HG02759 (cell line): ENCODE measurements around the gene PHACTR3.

Experiments used
- ATAC-seq: cut with Tn5 transposase; IDR thresholded peaks from one replicate; pipeline ENCODE4 v1.9.1; 2021; ENCODE audit warnings: mild to moderate bottlenecking, moderate library complexity; ENCODE audit not compliant: unreplicated experiment

PHACTR3 gene

DNA sequence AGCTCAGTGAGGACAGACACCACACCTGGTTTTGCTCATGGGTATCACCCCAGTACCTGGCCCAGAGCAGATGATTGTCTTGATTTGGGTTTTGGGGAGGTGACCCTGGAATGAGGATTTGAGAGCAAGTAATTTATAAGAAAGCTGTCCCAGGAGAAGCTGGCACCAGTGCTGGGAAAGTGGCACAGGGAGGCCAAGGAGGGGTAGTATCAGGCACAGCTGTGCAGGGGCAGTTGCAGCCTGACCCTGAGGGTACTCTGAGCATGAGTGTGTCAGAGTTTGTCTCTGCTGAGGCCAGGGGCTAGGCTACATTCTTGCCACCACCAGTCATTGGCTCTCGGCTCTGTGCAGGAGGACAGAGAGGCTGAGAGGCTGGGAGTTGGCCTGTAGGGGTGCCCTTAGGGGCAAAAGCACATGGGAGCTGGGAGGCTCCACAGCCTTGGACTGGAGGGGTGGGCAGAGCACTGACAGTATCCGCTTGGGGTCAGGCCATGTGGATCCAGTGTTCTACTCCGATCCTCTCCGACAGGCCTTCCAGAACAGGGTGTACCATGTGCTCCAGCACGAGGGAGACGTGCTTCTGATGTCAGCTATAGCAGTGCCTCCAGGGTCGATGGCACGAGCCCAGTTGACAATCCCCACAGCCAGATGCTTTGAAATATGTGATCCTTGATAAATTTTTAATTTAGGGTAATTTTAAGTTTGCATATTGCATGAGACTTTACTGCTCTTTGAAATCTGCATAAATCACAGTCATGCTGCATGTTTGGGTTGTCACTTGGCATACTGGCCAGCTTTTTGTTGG, 121.3 kb downstream of the PHACTR3 start:
- no peak for ATAC-seq

DNA sequence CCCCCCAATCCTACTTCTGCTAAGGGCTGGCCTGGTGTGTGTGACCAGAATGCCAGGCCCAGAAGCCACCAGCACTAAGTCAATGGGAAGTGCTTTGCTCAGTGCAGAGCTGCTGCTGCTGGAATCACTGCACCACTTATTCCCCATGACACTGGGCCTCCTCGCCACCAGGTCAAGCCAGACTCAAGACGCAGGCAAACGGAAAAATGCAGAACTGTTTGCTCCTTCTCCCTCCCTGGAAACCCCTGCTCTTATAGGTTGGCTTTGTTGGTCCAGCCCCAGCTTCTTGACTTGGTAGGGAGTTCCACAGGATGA, 121.9 kb downstream of the PHACTR3 start:
- no peak for ATAC-seq

DNA sequence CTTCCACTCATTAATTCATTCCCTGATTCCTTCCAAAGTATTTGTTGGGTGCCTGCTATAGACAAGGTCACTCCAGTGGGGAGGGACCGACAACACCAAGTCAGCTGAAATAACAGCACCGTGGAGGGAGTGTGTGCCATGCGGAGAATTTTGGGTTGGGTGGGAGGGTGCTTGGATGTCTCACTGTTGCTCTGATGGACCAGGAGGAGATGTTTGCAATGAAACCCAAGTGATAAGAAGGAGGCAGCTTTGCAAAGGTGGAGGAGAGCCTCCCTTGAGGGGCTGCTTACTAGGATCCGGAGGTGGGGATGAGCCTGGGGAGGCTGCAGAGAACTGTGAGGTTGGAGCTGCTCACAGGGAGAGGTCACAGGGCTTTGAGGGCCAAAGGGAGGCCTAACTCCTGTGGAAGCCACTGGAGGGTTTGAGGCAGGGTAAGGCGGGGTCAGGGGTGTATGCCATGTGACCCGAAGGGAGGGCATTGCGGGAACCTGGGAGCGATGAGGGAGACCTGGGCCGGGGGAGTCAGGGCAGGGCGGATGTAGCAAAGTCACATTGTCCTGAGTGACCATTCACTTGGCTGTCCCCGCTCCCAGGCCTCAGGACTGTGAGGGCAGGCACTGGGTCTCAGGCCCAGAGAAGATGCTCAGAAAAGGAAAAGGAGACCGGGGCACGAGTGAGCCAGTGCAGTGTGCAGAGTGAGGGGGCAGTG, 124.5 kb downstream of the PHACTR3 start:
- no peak for ATAC-seq

DNA sequence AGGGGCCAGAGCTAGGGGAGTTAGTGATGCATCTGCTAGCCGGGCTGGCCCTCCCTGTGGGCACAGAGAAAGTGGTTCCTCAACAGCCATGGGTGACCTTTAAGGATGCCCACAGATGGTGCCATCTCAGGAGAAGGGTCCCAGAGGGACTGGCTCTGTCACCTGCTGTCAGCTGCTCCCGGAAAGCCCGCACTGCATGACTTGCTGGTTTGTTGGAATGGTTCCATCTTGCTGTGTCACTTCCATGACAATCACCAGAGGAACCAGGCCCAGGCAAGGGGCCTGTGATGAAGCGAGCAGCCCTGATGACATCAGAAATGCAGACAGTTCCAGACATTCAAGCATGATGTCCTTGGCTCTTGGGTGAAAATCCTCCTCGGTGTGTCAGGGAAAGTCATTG, 125.2 kb downstream of the PHACTR3 start:
- no peak for ATAC-seq

DNA sequence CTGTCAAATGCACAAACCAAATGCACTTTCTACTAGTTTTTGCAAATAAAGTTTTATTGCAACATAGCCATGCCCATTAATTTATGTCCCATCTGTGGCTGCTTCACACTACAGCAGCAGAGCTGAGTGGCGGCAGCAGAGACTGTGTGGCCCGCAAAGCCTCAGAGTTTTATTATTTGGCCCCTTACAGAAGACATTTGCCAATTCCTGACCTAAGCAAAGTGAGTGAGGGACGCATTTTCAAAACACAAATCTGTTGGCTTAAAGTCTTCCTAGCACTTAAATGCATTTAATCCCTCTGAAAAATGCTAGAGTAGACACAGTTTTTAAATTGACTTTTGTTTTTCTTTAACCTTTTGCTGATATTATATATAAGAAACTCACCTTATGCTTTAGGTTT, 126.4 kb downstream of the PHACTR3 start:
- no peak for ATAC-seq

DNA sequence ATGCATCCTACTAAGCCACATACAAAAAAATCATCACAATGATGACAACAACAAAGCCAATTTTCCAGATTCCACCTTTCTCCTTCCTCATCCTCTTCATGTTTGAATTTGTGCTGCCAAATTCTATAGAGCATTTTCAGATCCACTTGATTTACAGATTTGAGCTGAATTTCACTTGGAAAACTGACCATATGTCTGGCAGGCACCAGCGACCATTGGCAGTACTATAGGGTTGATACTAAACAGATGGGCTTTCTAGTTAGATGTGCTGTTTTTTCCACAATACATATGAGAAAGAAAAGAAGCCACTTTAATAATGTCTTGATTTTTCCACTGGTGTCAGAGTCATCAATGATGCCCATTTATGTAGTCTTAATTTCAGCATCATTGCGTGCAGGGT, 127.0 kb downstream of the PHACTR3 start:
- ATAC-seq: no peak

DNA sequence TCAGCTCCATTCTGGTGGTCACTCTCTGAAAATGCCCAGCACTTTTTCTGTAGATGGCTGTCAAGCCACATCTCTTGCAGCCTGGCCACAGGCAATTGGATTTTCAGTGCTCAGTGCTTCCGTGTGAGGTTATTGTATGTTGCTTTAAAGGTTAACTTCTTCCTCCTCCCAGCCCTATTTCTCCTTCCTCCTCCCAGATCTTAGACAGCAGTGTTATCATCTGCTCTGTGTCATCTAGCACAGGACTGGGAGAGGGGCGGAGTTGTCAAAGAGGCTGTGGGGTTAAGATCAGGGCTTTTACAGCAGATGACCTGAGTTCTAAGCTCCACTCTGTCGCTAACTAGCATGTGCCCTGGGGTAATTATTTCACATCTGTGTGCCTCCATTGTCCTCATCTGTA, 129.0 kb downstream of the PHACTR3 start:
- no peak for ATAC-seq

DNA sequence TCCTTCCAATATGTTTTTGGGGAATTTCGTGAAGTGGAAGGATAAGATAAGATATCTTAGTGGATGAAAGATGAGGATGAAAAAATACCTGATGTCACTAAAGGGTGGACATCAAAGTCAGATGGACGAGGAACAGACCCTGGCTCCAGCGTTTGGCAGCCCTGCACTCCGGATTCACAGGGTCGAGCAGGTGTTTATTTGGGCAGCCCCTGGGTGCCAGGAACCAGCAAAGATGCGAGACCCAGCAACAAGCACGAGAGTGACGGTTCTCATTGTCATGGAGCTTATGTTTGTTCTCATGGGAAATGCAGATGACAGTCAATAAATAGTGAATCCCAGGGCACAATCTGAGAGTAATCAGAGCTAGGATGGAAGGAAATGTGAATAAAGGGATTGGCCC, 131.1 kb downstream of the PHACTR3 start:
- ATAC-seq: no peak

DNA sequence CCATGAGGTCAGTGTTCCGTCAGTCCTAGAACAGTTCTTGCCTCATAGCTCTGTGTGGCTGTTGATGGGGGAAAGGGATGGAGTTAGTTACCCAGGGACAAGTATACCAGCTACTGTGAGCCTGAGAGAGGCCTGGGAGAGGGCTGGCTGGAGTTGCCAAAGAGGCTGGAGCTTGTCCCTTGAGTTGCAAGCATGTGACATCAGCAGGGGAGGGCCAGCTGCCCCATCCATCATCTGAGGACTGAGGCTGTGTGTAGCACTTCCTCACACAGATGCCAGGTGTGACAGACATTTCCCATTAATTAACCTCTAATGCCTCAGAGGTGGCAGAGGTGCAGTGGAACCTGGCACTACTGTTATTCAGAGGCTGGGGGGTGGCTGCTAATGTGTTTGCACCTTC, 131.6 kb downstream of the PHACTR3 start:
- no peak for ATAC-seq

DNA sequence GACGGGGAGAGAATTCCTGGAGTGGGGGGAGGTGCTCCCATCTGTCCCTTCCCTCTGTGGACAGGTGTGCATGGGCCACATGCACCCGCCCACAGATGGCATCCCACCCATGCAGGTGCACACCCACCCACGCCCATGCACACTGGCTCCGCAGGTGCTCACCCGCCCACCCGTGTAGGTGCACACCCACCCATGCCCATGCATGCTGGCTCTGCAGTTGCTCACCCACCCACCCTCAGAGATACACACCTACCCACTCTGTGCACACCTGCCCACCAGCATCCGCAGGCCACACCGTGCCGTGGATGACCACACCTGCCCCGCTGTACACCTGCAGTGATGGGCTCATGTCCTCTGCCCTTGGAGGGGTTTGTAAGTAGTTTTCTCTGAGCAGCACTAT, 132.0 kb downstream of the PHACTR3 start:
- no peak for ATAC-seq

DNA sequence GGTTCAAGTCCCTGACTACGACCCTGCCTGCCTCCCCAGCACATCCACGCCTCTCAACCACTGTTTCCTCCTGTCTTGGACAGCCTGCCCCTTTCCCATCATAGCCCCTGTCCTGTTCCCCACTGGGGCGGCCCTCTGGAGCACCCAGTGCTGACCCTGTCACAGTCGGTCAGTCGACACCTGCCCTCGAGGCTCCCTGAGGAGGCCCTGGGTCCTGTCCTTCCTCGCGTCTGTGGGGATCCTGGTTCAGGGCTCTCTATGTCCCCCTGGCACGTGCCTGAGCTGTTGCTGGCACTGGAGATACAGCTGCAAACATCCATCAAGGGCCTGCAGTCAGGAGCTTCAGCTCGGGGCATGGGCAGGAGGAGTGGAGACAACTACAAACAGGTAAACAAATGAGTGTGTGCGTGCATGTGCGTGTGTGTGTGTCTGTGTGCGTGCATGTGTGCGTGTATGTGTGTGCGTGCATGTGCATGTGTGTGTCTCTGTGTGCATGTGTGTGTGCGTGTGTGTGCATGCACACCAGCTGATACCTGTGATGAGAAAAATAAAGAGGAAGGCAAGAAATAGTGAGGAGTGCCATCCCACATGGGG, 132.8 kb downstream of the PHACTR3 start:
- no peak for ATAC-seq

DNA sequence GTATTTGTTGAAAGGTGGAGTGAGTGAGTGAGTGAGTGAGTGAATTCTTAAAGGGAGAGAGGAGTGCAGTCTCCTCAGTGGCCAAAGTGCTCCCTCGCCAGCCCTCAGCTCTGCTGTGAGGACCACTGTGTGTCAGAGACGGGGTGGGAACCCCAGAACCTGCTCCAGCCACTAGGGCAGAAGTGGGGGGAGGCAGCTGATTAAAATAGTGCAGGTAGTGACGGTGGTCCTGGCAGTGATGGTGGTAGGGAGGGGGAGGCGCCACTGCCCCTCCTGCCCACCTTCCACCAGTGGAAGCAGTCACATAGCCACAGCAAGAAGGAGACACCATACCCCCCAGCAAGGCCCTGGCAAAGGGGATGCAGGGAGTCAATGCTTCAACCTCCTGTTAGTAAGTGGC, 133.5 kb downstream of the PHACTR3 start:
- no peak for ATAC-seq

DNA sequence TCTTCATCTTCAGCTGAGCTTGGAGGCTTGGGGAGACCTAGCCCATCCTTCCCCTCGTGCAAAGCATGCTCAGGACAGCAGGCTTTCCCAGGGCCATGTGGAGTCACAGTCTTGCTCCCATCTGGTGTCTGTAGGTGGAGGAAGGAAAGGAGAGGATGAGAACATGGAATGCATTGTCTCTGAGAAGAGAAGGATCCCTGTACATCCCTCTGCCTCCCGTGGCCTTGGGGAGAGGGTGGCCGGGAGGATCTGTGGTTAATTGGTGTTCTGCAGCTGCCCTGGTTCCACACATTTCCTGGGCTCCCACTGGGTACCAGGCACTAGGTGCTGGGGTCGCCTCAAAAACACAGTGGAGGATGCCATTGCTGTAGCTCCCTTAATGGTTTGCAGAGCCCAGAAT, 134.5 kb downstream of the PHACTR3 start:
- ATAC-seq: no peak

DNA sequence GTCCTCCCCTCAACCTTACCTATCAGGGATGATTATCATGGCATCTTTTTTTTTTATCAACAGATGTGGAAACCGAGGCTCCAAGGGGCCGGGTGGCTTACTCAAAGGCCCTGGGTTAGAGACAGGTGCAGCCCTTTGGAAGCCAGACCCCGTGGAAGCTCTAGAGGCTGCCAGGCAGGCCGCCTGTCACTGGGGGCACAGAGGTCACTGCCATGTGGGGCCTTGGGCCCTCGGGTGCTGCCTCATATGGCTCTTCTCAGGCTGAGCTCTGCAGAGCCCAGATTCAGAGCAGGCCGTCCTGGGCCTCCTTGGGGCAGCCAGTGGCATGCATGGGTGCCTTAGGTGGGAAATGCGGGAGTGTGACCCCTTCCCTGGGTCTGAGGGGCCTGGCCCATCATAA, 136.3 kb downstream of the PHACTR3 start:
- ATAC-seq: no peak

DNA sequence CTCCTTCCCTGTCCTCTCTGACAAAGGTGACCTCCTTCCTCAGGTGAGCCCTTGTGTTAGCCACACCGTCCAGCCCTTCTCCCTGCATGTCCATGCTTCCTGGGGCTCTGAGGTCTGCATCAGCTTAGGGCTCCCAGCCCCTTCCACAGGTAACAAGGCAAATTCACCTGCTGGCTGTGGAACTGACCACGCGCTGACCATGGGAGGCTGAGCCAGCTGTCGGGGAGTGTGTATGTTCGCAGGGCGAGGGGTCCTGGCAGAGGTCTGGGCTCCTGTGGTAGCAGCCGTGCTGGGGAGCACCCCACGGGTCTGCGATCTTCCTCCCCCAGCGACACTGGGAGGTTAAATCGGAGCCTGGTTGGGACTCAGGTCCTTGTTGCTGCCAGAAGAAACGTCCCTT, 136.7 kb downstream of the PHACTR3 start:
- ATAC-seq: no peak

DNA sequence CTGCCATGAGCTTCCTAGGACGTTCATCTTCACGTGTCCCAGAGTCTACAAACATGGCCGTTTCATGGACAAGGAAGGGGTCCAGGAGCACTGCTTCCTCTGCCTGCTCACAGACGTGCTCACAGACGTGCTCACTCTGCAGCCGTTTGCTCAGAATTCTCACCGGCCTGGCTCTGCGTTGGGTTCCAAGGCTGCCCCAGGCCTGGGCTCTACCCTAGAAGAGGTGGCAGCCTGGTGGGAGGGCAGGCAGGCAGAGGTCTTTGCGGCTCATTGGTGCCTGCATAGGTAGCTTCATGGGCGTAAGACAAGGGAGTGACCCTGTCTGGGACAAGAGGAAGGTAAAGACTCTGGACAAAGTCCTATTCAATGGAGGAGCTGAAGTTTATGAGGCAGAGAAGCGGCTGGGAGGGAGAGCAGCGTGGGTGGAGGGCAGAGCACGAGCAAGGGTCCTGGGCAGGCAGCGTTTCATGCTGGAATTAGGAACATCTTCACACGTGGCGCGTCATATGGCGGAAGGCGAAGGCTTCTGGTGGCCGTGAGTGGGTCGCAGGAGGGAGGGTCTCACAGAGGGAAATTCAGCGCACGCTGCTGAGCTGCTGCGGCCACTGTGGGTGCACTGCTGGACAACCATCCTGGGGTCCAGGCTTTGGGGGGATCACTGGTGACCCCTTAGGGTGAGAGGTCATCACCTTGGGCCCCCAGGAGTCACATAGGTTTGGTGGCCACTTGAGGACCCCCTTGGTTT, 138.2 kb downstream of the PHACTR3 start:
- no peak for ATAC-seq

DNA sequence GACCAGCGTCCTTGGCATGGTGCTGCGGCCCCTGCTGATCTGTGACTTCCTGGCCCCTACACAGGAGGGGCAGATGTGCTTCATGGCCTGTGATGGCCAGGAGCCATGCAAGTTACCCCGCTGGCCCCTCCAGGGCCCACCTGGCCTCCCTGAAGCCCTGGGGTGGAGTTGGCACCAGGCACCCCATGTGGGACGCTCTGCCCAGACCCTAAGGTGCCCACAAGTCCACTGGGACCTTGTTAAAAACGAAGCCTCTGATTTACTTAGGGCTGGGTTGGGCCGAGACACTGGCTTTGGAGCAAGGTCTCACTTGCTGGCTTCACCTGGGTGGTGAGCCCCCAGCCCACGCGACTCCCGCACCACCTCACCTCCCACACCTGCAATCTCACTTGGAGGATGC, 139.0 kb downstream of the PHACTR3 start:
- ATAC-seq: no peak

DNA sequence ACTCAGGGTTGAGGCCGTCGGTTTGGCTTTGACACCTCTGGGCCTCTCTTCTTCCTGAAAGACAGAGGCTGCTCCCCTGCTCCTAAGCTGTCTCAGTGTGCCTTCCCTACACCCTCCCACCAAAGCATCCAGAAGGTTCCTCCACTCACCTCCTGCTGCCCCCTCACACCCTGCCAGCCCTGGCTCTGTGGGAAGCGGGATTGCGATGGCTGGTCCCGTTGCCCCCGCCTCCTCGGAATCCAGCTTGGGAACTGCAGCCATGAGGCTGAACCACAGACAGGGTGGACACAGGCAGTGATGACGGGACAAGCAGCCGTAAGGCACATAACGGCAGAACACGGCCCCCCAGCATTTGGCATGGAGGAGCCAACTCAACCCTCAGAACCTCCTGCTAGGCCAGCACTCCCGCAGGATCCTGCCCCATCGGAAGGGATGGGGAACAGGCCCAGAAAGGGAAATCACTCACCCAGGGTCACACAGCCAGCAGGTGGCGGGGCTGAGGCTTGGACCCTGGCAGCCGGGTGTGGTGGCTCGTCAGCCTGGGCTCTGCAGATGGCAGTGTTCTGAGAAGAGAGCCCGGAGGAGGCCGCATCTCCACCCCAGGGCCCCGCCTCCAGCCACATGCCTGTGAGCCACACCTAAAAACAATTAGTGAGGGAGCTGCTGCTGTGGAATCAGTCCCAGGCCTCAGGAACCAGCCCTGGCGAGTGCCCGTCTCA, 139.6 kb downstream of the PHACTR3 start:
- ATAC-seq: no peak

DNA sequence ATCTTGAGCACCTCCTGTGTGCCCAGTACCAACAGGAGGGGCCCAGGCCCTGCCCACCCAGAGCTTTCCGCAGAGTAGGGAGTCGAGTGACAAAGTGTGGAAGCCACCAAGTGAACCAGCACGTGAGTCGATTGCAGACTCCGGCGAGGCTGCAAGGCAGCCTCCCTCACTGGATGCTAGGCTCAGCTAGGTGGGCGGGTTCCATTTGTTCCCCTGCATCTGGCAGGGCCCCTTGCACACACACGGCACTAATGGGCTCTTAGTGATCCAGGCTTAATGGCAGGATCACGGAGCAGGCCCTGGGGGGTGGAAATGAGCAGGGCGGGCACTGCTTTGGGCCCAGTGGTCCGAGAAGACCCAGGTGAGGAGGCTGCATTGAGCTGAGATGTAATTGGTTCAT, 140.4 kb downstream of the PHACTR3 start:
- ATAC-seq: no peak

DNA sequence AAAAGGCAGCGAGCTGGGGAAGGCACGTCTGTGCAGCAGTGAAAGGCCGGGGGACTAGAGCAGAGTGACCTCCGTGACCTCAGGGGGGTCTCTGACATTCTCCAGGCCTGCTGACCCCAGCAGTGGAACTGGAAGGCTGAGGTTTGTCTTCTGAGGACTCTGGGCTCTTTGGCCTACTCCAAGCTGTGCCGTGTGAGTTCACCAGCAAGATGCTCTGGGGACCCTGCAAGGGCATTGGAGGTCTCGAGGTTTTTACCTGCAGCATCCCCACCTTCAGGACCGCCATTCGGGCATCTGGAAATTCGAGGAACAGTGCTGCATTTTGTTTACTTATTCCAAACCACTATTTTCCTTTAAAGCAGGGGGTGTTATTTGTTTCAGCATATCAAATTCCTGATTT, 140.9 kb downstream of the PHACTR3 start:
- no peak for ATAC-seq

DNA sequence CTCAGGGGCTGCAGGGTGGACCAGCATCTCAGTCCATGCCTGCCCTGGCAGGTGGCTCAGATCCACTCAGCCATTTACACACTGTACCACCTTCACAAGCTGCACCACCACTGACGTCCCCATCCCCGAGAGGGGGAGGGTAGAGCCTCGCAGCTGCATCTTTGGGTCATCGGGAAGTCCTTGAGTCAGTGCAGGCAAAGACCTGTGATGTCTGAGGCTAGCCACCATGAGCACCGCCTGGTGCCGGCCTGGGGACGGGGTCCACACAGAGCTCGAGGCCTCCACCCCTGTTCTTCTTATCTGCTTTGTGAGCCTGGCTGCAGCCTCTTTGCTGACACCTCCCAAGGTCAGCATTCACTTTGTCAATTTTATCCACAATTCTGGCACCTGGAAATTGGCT, 141.4 kb downstream of the PHACTR3 start:
- no peak for ATAC-seq
